MM.1S (cell line): Measurements from ENCODE around the gene HGFAC.

ENCODE experiments used
- DNase-seq: peaks from one replicate; pipeline ENCODE4 v3.0.0-alpha.2; 2015
- H2AFZ ChIP-seq: fragments of 300-600 bp; sonication (generic); 2 replicates; pipeline ENCODE4 v1.6.0; 2016; ENCODE audit warnings: antibody characterized with exemption, low read length
- H3F3A ChIP-seq: fragments of 300-600 bp; sonication (generic); 2 replicates; pipeline ENCODE4 v1.6.1; 2016; ENCODE audit warnings: mild to moderate bottlenecking, antibody characterized with exemption, low read length, moderate library complexity, mixed read lengths; ENCODE audit not compliant: insufficient read depth
- H3K27ac ChIP-seq: fragments of 300-600 bp; sonication (generic); 2 replicates; pipeline ENCODE4 v1.5.1; 2016; ENCODE audit warnings: mild to moderate bottlenecking, low read length
- H3K27me3 ChIP-seq: fragments of 300-600 bp; sonication (generic); replicated peaks from 2 replicates; pipeline ENCODE4 v1.6.0; 2016; ENCODE audit warnings: low read length; ENCODE audit not compliant: insufficient read depth
- H3K36me3 ChIP-seq: fragments of 300-600 bp; sonication (generic); replicated peaks from 2 replicates; pipeline ENCODE4 v1.6.1; 2016; ENCODE audit warnings: mild to moderate bottlenecking, low read length, mixed read lengths; ENCODE audit not compliant: insufficient read depth
- H3K4me1 ChIP-seq: fragments of 300-600 bp; sonication (generic); 2 replicates; pipeline ENCODE4 v1.6.1; 2016; ENCODE audit warnings: low read length, mixed read lengths
- H3K4me2 ChIP-seq: fragments of 300-600 bp; sonication (generic); 2 replicates; pipeline ENCODE4 v1.6.0; 2016; ENCODE audit warnings: low read depth, low read length
- H3K4me3 ChIP-seq: fragments of 300-600 bp; sonication (generic); 2 replicates; pipeline ENCODE4 v1.5.1; 2016; ENCODE audit warnings: low read length, mixed read lengths
- H3K79me2 ChIP-seq: fragments of 300-600 bp; sonication (generic); 2 replicates; pipeline ENCODE4 v1.6.1; 2016; ENCODE audit warnings: mixed run types, low read length, mixed read lengths
- H3K9ac ChIP-seq: fragments of 300-600 bp; sonication (generic); 2 replicates; pipeline ENCODE4 v1.6.1; 2016; ENCODE audit warnings: low read length, mixed read lengths
- H3K9me2 ChIP-seq: fragments of 300-600 bp; sonication (generic); replicated peaks from 2 replicates; pipeline ENCODE4 v1.6.1; 2016; ENCODE audit warnings: mild to moderate bottlenecking, low read length, mixed read lengths; ENCODE audit not compliant: insufficient read depth
- H3K9me3 ChIP-seq: fragments of 300-600 bp; sonication (generic); replicated peaks from 2 replicates; pipeline ENCODE4 v1.6.1; 2016; ENCODE audit warnings: mild to moderate bottlenecking, low read length, mixed read lengths; ENCODE audit not compliant: insufficient read depth
- H4K20me1 ChIP-seq: fragments of 300-600 bp; sonication (generic); 2 replicates; pipeline ENCODE4 v1.6.1; 2016; ENCODE audit warnings: mild to moderate bottlenecking, low read length, moderate library complexity, mixed read lengths; ENCODE audit not compliant: insufficient read depth
- CTCF ChIP-seq: fragments of 300-600 bp; sonication (generic); IDR thresholded peaks from 2 replicates; pipeline ENCODE4 v1.5.1; 2016; ENCODE audit warnings: antibody characterized with exemption, low read length, mixed read lengths
- EZH2 ChIP-seq: fragments of 300-600 bp; sonication (generic); optimal IDR thresholded peaks from 2 replicates; pipeline ENCODE3; 2017; ENCODE audit warnings: low read depth, mild to moderate bottlenecking, antibody characterized with exemption, low read length, mixed read lengths
- EZH2phosphoT487 ChIP-seq: fragments of 300-600 bp; sonication (generic); IDR thresholded peaks from 2 replicates; pipeline ENCODE4 v1.6.1; 2018; ENCODE audit warnings: antibody characterized with exemption, low read length

The HGFAC gene

GRCh38 chr4:3430524-3430923, 11.2 kb upstream of the HGFAC start:
- Histone ChIP-seq H2AFZ (no peak overlapping the region), H4K20me1 (no peaks in the 10 kb centered on the region)
- DNase-seq, result no peak

GRCh38 chr4:3431446-3431993, 10.2 kb upstream of the HGFAC start:
- Histone ChIP-seq H3K9ac (no peak overlapping the region), H2AFZ (no peak overlapping the region), H3K4me3 (no peak overlapping the region), H3F3A (no peaks in the 10 kb centered on the region), H3K9me2 (no peaks in the 10 kb centered on the region), H3K4me2 (no peak overlapping the region), H3K27ac (no peak overlapping the region), H4K20me1 (no peaks in the 10 kb centered on the region), H3K79me2 (no peaks in the 10 kb centered on the region), H3K27me3 (no peaks in the 10 kb centered on the region), H3K36me3 (no peaks in the 10 kb centered on the region), H3K4me1 (no peaks in the 10 kb centered on the region), H3K9me3 (no peaks in the 10 kb centered on the region)
- DNase-seq, result no peak
- TF ChIP-seq EZH2 (no peak), CTCF (no peak), EZH2phosphoT487 (no peak)

More at GRCh38 chr4:3430524-3430923, 11.2 kb upstream of the HGFAC start:
- H3K9me2 ChIP-seq, result no peaks in the 10 kb centered on the region
- H3K4me2 ChIP-seq, result no peak overlapping the region
- H3K9ac ChIP-seq, result no peak overlapping the region
- no peaks in the 10 kb centered on the region for H3K36me3 ChIP-seq
- no peaks in the 10 kb centered on the region for H3F3A ChIP-seq
- no peaks in the 10 kb centered on the region for H3K27me3 ChIP-seq
- H3K79me2 ChIP-seq, result no peaks in the 10 kb centered on the region
- TF ChIP-seq EZH2 (no peak), EZH2phosphoT487 (no peak), CTCF (no peak)
- H3K27ac ChIP-seq, result no peak overlapping the region
- no peaks in the 10 kb centered on the region for H3K9me3 ChIP-seq
- H3K4me1 ChIP-seq, result no peaks in the 10 kb centered on the region
- H3K4me3 ChIP-seq, result no peak overlapping the region

- H3K4me1 ChIP-seq, result no peaks in the 10 kb centered on the region
- H3K27ac ChIP-seq, result no peak overlapping the region
- no peak overlapping the region for H3K9ac ChIP-seq
These were observed 9.4 kb upstream of the HGFAC start for GRCh38 chr4:3432381-3432790.

More at GRCh38 chr4:3432381-3432790, 9.4 kb upstream of the HGFAC start:
- Histone ChIP-seq H2AFZ (no peak overlapping the region), H3K36me3 (no peaks in the 10 kb centered on the region), H3K9me3 (no peaks in the 10 kb centered on the region), H3K4me3 (no peak overlapping the region), H3K4me2 (no peak overlapping the region), H3K79me2 (no peaks in the 10 kb centered on the region), H3K9me2 (no peaks in the 10 kb centered on the region), H3F3A (no peaks in the 10 kb centered on the region), H4K20me1 (no peaks in the 10 kb centered on the region), H3K27me3 (no peaks in the 10 kb centered on the region)
- no peak for TF ChIP-seq CTCF
- TF ChIP-seq EZH2phosphoT487, result no peak
- TF ChIP-seq EZH2, result no peak
- no peak for DNase-seq
